ENCODE results near the gene PLEKHO1. TPM values are rescaled to one million over a fixed set of nuclear protein-coding genes. Genes with fewer than 3 reads are reported as not detected.

Gene PLEKHO1
- total and polyA plus RNA-seq, 7 donors = 14.1 to 402 (median 251) TPM

GRCh38 chr1:150111670-150112069 lies 38.0 kb upstream of the PLEKHO1 start:
- Histone ChIP-seq H3K9me3 (peaks cover 0 to 5% (median 0%) of the 10 kb centered on the region in 4 donors), H3K27ac (peak overlapping the region in 1 of 4 donors; percentile 17), H3K36me3 (peaks cover 0 to 23% (median 1%) of the 10 kb centered on the region in 4 donors), H3K4me3 (no peak overlapping the region), H3K27me3 (no peaks in the 10 kb centered on the region), H3K4me1 (no peaks in the 10 kb centered on the region)
- 68 to 80% methylated on average over 5 of the region's 5 CpGs for WGBS, 2 donors
- DNase-seq = no peak
- no peak for TF ChIP-seq CTCF (IDR thresholded peaks at IDR 0.05)
- no peak for TF ChIP-seq EP300 (IDR thresholded peaks at IDR 0.05)
- TF ChIP-seq POLR2AphosphoS5 (IDR thresholded peaks at IDR 0.05) = no peak
- no peak for TF ChIP-seq POLR2A (IDR thresholded peaks at IDR 0.05)
- intact Hi-C loops (cut with DNase I) = no loop called here

- no peaks in the 10 kb centered on the region for H3K27me3 ChIP-seq
- peaks cover 0 to 5% (median 0%) of the 10 kb centered on the region in 4 donors for H3K9me3 ChIP-seq
- WGBS, 2 donors = 93 to 100% methylated on average over 1 of the region's 1 CpG
- DNase-seq = no peak
- TF ChIP-seq POLR2A (IDR thresholded peaks at IDR 0.05) (no peak), CTCF (IDR thresholded peaks at IDR 0.05) (no peak), EP300 (IDR thresholded peaks at IDR 0.05) (no peak), POLR2AphosphoS5 (IDR thresholded peaks at IDR 0.05) (no peak)
- H3K4me1 ChIP-seq = no peaks in the 10 kb centered on the region
- intact Hi-C loops (cut with DNase I) = no loop called here
- H3K4me3 ChIP-seq = no peak overlapping the region
- no peak overlapping the region for H3K27ac ChIP-seq
- H3K36me3 ChIP-seq = peaks cover 0 to 23% (median 1%) of the 10 kb centered on the region in 4 donors
Observed at GRCh38 chr1:150115121-150115520, 34.6 kb upstream of the PLEKHO1 start.

GRCh38 chr1:150118716-150119115 lies 31.0 kb upstream of the PLEKHO1 start:
- Histone ChIP-seq H3K9me3 (peaks cover 0 to 5% (median 0%) of the 10 kb centered on the region in 4 donors), H3K27me3 (no peaks in the 10 kb centered on the region), H3K27ac (no peak overlapping the region), H3K4me1 (no peaks in the 10 kb centered on the region), H3K36me3 (peaks cover 0 to 18% (median 0%) of the 10 kb centered on the region in 4 donors), H3K4me3 (no peak overlapping the region)
- no peak for TF ChIP-seq CTCF (IDR thresholded peaks at IDR 0.05)
- no peak for TF ChIP-seq POLR2AphosphoS5 (IDR thresholded peaks at IDR 0.05)
- TF ChIP-seq EP300 (IDR thresholded peaks at IDR 0.05) = no peak
- no peak for TF ChIP-seq POLR2A (IDR thresholded peaks at IDR 0.05)
- intact Hi-C loops (cut with DNase I) = no loop called here
- 68 to 83% methylated on average over 2 of the region's 2 CpGs for WGBS, 2 donors
- no peak for DNase-seq

GRCh38 chr1:150121236-150121862 lies 28.4 kb upstream of the PLEKHO1 start:
- H3K4me1 ChIP-seq = no peaks in the 10 kb centered on the region
- TF ChIP-seq POLR2AphosphoS5 (IDR thresholded peaks at IDR 0.05) (no peak), CTCF (IDR thresholded peaks at IDR 0.05) (no peak), EP300 (IDR thresholded peaks at IDR 0.05) (no peak), POLR2A (IDR thresholded peaks at IDR 0.05) (no peak)
- DNase-seq = no peak
- peaks cover 0 to 9% (median 0%) of the 10 kb centered on the region in 4 donors for H3K36me3 ChIP-seq
- H3K4me3 ChIP-seq = no peak overlapping the region
- H3K27ac ChIP-seq = no peak overlapping the region
- H3K9me3 ChIP-seq = no peaks in the 10 kb centered on the region
- intact Hi-C loops (cut with DNase I) = no loop called here
- 53 to 55% methylated on average over 1 of the region's 1 CpG for WGBS, 2 donors
- no peaks in the 10 kb centered on the region for H3K27me3 ChIP-seq

- Histone ChIP-seq H3K27ac (no peak overlapping the region), H3K9me3 (no peaks in the 10 kb centered on the region), H3K4me3 (no peak overlapping the region), H3K27me3 (no peaks in the 10 kb centered on the region), H3K36me3 (peaks cover 0 to 8% (median 0%) of the 10 kb centered on the region in 4 donors), H3K4me1 (no peaks in the 10 kb centered on the region)
- TF ChIP-seq EP300 (IDR thresholded peaks at IDR 0.05) (no peak), POLR2AphosphoS5 (IDR thresholded peaks at IDR 0.05) (no peak), POLR2A (IDR thresholded peaks at IDR 0.05) (no peak), CTCF (IDR thresholded peaks at IDR 0.05) (no peak)
- WGBS, 2 donors = 93% methylated on average over 2 of the region's 2 CpGs
- no peak for DNase-seq
- intact Hi-C loops (cut with DNase I) = no loop called here
Observed at GRCh38 chr1:150126811-150127210, 22.9 kb upstream of the PLEKHO1 start.
